ENCODE data around the gene TMEM150A.
A peak's percentile ranks its signal among the peaks of the same experiment; 100 is the strongest.
"Not testable (repeated sequence)": the region's sequence is repeated elsewhere in the genome, so short reads cannot be mapped to it uniquely, and the experiment has no call there.

Gene TMEM150A

GRCh38 chr2:85611705-85612587 is 9.4 kb upstream of the TMEM150A start, which contains the start of gene C2orf68:
Gene C2orf68 (minus strand): TSS chr2:85612066. CDS start chr2:85611984, 82 bp downstream.
- peak; percentile 89 for DNase-seq

GRCh38 chr2:85611217-85611704 is 8.8 kb upstream of the TMEM150A start:
- DNase-seq: no peak

GRCh38 chr2:85607268-85608215 is 5.0 kb upstream of the TMEM150A start:
- no peak for DNase-seq

DNA sequence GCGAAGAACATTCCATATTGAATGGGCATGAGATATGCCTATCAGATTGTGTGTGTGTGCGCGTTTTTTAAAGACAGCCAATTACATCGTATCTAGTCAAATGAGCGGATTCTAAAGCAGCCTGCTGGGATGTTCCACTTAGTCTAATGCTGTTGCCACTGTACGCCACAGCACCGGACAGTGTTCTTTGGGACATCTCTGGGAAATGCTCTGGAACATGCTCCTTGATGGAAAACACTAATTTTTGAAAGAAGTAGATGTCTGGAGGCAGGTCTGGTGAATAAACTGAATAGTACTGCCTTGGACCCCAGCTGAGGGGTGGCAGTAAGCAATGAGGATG is 3.6 kb upstream of the TMEM150A start:
- no peak for DNase-seq

GRCh38 chr2:85605406-85606115 is 3.1 kb upstream of the TMEM150A start:
- peak; percentile 95 for DNase-seq

GRCh38 chr2:85604568-85605339 is 2.3 kb upstream of the TMEM150A start:
- DNase-seq: no peak

DNA sequence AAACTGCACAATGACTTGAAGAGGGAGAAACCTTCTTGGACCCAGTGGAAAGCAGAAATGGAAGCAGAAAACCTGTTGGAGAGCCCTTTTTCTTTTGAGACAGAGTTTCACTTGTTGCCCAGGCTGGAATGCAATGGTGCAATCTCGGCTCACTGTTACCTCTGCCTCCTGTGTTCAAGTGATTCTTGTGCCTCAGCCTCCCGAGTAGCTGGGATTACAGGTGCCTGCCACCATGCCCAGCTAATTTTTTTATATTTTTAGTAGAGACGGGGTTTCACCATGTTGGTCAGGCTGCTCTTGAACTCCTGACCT is 1.6 kb upstream of the TMEM150A start:
- not testable (repeated sequence) for DNase-seq

GRCh38 chr2:85601771-85602475 is 575 bp downstream of the TMEM150A start:
- DNase-seq: no peak

DNA sequence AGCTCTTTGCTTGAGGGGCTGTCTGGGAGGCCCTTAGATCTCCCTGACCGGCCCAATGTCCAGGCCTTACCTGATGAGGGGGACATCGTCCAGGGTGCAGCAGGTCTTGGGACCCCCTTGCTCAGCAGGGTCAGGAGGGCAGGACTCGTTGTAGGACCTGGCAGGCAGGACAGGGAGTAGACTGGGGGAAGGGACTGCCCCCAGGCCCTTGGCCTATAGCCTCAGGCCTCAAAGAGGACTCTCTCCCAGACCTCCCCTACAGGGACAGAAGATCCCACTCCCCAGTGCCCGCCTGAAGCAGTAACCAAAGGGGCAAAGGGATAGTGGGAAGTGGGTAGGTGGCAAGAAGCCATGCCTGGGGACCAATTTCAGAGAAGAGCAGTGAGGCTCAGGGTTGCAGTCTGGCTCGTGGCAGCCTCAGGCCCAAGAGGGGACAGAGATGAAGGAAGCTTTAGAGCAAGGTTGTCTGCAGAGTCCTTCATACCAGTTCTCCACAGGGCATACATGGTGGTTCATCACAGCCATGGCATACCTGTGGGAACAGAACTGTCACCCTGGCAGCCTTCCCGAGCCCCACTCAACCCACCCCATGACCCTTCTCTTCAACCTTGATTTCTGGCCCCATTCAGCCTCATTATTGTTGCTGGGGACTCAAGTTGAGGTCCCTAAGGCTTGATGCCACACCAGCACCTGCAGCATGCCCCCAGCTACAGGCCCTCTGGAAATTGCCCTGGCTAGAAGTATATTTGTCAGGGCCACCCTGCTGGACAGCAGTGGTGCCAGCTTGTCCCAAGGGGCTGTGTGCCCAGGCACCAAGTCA is 1.3 kb downstream of the TMEM150A start:
- DNase-seq: no peak

DNA sequence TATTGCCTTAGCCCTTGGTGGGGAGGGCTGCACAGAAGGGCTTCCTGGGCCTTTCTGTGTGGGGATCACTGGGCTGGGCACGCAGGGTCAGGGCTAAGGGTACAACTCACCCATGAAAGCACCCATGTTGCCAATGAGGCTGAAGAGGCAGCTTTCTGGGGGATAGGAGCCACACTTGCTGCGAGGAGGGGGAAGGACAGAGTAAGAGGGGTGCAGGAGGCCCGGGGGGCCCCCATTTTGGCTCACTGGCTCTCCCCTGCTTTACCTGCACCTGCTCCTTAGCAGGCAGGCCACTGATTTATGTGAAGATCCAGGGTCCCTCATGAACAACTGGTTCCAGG is 2.3 kb downstream of the TMEM150A start:
- no peak for DNase-seq

GRCh38 chr2:85599468-85600234 is 2.8 kb downstream of the TMEM150A start:
- no peak for DNase-seq

GRCh38 chr2:85598594-85599340 is 3.7 kb downstream of the TMEM150A start:
- no peak for DNase-seq

GRCh38 chr2:85597241-85597640 is 5.3 kb downstream of the TMEM150A start:
- no peak for DNase-seq

GRCh38 chr2:85596486-85597143 is 5.9 kb downstream of the TMEM150A start:
- DNase-seq: no peak

GRCh38 chr2:85596026-85596333 is 6.5 kb downstream of the TMEM150A start:
- no peak for DNase-seq

DNA sequence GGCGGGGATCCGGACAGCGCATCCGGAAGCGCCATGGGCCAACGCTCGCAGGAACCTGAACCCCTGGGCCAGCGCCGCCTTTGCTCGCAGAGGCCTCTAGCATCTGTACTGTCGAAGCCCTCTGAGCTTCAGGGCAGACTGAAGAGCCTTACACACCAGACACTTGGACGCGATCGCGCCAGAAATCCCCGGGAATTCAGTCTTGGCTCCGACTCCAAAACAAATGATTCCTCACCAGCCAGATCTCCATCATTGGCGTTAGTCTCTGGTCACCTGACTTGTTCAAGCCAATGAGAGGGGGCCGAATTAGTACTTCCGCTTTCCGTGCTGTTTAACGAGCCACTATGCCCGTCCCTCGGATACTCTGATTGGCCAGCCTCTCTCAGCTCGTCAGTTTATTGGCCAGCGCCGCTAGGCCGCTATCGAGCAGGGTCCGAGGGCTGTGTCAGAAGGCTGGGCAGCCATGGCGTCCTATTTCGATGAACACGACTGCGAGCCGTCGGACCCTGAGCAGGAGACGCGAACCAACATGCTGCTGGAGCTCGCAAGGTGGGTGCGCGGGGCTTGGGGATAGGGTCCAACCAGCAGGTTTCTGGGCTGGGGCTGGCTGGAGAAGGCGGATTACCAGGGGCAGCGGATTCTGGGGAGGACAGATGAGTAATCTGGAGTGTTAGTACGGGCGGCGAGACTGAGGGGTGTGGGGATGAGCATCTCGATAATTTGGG is 7.0 kb downstream of the TMEM150A start, which contains the start of gene RNF181:
Gene RNF181 (plus strand): TSS at position 445 of the 725 bp plus-strand sequence. CDS start 19 bp downstream, at position 464.
- peak; percentile 98 for DNase-seq

DNA sequence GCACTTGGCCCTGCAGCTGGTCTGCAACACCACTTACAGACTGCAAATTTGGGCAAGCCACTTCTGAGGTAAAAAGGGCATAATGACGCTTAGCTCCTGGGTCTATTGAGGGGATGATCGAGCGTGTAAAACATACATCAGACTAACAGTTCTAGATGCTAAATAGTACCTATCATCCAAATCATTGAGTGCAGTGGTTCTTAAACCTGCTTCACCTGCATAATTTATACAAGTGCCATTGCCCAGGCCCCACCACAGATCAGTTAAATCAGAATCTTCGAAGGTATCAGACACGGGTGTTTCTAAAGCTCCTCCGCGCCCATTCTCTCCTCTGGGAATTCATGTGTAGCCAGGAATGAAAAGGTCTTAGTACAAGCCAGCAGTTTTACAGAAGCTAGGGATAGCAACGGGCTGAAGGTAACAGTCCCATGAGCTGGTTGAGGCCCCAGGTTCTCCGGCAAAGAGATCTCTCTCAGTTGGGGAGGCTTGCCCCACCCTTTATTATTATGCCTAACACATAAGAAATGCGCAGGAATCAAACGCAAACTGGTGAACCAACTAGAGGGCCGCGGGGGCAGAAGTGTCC is 7.7 kb downstream of the TMEM150A start:
- DNase-seq: no peak
